HEK293T (cell line): ENCODE measurements around the gene NUMB.

Experiments used
- ARNT ChIP-seq: fragments of 450-650 bp; IDR thresholded peaks from 2 replicates; pipeline ENCODE4 v1.6.1; 2017; ENCODE audit warnings: mild to moderate bottlenecking
- BHLHE40 ChIP-seq: fragments of 450-650 bp; IDR thresholded peaks from 2 replicates; pipeline ENCODE4 v1.6.1; 2016; ENCODE audit warnings: mild to moderate bottlenecking, moderate library complexity, borderline replicate concordance
- ELF4 ChIP-seq: fragments of 450-650 bp; IDR thresholded peaks from 2 replicates; pipeline ENCODE4 v1.6.1; 2017; ENCODE audit warnings: antibody characterized with exemption
- FOXA1 ChIP-seq: fragments of 450-650 bp; IDR thresholded peaks from 2 replicates; pipeline ENCODE4 v1.6.1; 2016; ENCODE audit warnings: mild to moderate bottlenecking
- FOXK2 ChIP-seq: fragments of 450-650 bp; IDR thresholded peaks from 2 replicates; pipeline ENCODE4 v1.6.1; 2016; ENCODE audit warnings: mild to moderate bottlenecking
- FOXM1 ChIP-seq: fragments of 450-650 bp; IDR thresholded peaks from 2 replicates; pipeline ENCODE4 v1.6.1; 2017; ENCODE audit warnings: mild to moderate bottlenecking, borderline replicate concordance
- L3MBTL2 ChIP-seq: fragments of 450-650 bp; conservative IDR thresholded peaks from 2 replicates; pipeline ENCODE4 v1.6.1; 2016; ENCODE audit warnings: mild to moderate bottlenecking
- LEF1 ChIP-seq: fragments of 450-650 bp; IDR thresholded peaks from 2 replicates; pipeline ENCODE4 v1.6.1; 2017; ENCODE audit warnings: mild to moderate bottlenecking, borderline replicate concordance
- NFRKB ChIP-seq: fragments of 450-650 bp; IDR thresholded peaks from 2 replicates; pipeline ENCODE4 v1.6.1; 2016; ENCODE audit warnings: mild to moderate bottlenecking, moderate library complexity
- SP1 ChIP-seq: fragments of 450-650 bp; IDR thresholded peaks from 2 replicates; pipeline ENCODE4 v1.6.1; 2017
- SUZ12 ChIP-seq: fragments of 450-650 bp; IDR thresholded peaks from 2 replicates; pipeline ENCODE4 v1.6.1; 2016; ENCODE audit warnings: mild to moderate bottlenecking
- TARDBP ChIP-seq: fragments of 450-650 bp; IDR thresholded peaks from 2 replicates; pipeline ENCODE4 v1.6.1; 2016
- ZNF384 ChIP-seq: fragments of 450-650 bp; IDR thresholded peaks from 2 replicates; pipeline ENCODE4 v1.6.1; 2016
- TF ChIP-seq, protein P1 (sequence below): fragments of 450-650 bp; IDR thresholded peaks from 2 replicates; pipeline ENCODE4 v1.6.1; 2016

DNA sequence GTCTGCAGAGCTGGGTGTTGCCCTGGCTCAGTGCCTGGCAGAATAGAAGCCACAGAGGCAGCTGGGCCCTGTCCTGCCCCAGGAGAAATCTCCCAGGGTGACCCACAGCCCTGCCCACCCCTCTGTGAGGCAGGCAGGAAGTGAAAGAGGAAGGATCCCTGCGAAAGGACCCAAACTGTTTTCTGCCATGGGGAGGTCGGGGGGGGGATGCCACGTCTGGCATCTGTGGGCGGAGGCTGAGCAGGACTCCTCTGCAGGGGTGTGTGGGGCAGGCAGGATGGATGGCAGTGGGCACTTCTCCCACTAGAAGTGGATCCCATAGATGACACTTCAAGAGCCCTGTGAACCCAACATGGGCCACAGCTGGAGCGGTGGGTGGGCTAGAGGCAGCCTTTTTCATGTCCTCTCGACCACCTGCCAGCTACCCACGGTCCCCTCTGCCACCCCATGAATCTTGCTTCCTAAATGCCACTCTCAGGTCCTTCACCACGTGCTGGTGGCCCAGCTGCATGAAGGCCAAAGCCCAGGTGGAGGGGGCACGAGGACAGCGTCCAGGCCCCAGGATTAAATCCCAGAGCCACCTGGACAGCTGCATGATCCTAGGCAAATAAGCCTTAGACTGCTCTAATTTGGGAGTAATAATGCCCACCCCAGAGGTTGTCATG is 217.4 kb downstream of the NUMB start:
- TF ChIP-seq, protein P1, sequence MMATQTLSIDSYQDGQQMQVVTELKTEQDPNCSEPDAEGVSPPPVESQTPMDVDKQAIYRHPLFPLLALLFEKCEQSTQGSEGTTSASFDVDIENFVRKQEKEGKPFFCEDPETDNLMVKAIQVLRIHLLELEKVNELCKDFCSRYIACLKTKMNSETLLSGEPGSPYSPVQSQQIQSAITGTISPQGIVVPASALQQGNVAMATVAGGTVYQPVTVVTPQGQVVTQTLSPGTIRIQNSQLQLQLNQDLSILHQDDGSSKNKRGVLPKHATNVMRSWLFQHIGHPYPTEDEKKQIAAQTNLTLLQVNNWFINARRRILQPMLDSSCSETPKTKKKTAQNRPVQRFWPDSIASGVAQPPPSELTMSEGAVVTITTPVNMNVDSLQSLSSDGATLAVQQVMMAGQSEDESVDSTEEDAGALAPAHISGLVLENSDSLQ, result no peak
- TF ChIP-seq LEF1 (no peak), ELF4 (no peak), SUZ12 (no peak), BHLHE40 (no peak), ARNT (no peak), FOXK2 (no peak), FOXM1 (no peak), SP1 (no peak), FOXA1 (no peak), TARDBP (no peak), ZNF384 (no peak), L3MBTL2 (no peak), NFRKB (no peak)
